Measurements from ENCODE around the gene LAIR1. TPM values are rescaled to one million over a fixed set of nuclear protein-coding genes. Genes with fewer than 3 reads are reported as not detected.

LAIR1 gene
- total and polyA plus RNA-seq, 2 experiments from 2014 or later: not detected

GRCh38 chr19:54319049-54319448, 45.7 kb downstream of the LAIR1 start:
- no peak for DNase-seq
- Histone ChIP-seq H3K4me2 (ENCODE audit: unreplicated experiment) (no peak overlapping the region), H3K79me2 (ENCODE audit: insufficient read depth) (no peaks in the 10 kb centered on the region), H3K9ac (no peak overlapping the region), H3K9me3 (ENCODE audit: low read depth) (no peaks in the 10 kb centered on the region), H3K4me3 (no peak overlapping the region), H3K27ac (no peak overlapping the region), H3K36me3 (ENCODE audit: low read depth) (no peaks in the 10 kb centered on the region), H3K27me3 (replicated peaks; ENCODE audit: insufficient read depth) (no peaks in the 10 kb centered on the region; the same call in 1 of the 2 replicates), H3F3A (ENCODE audit: insufficient read depth) (no peaks in the 10 kb centered on the region), H3K9me2 (ENCODE audit: insufficient read depth) (no peaks in the 10 kb centered on the region), H3K4me1 (ENCODE audit: insufficient read depth) (no peaks in the 10 kb centered on the region), H2AFZ (no peak overlapping the region), H4K20me1 (ENCODE audit: insufficient read depth) (no peaks in the 10 kb centered on the region)
- TF ChIP-seq EZH2 (IDR thresholded peaks at IDR 0.05; ENCODE audit: insufficient read depth, poor library complexity, severe bottlenecking): no peak
- TF ChIP-seq EZH2phosphoT487 (IDR thresholded peaks at IDR 0.05; ENCODE audit: insufficient read depth, low read depth): no peak
- WGBS, 2 experiments (ENCODE audit: low coverage in 1 of 2, low lambda C conversion rate in 2 of 2, missing lambda C conversion rate in 2 of 2): 41 to 46% methylated on average over 7 of the region's 7 CpGs
- in situ Hi-C loops (cut with MboI): no loop called here

- H3K9me2 ChIP-seq (ENCODE audit: insufficient read depth): no peaks in the 10 kb centered on the region
- no peaks in the 10 kb centered on the region for H3K36me3 ChIP-seq (ENCODE audit: low read depth)
- no peak for TF ChIP-seq EZH2phosphoT487 (IDR thresholded peaks at IDR 0.05; ENCODE audit: insufficient read depth, low read depth)
- in situ Hi-C loops (cut with MboI): no loop called here
- H3K4me3 ChIP-seq: no peak overlapping the region
- H2AFZ ChIP-seq: no peak overlapping the region
- H3K27me3 ChIP-seq (replicated peaks; ENCODE audit: insufficient read depth): no peaks in the 10 kb centered on the region; the same call in 1 of the 2 replicates
- H3K4me1 ChIP-seq (ENCODE audit: insufficient read depth): no peaks in the 10 kb centered on the region
- DNase-seq: no peak
- no peak overlapping the region for H3K9ac ChIP-seq
- no peaks in the 10 kb centered on the region for H3K79me2 ChIP-seq (ENCODE audit: insufficient read depth)
- no peak overlapping the region for H3K27ac ChIP-seq
- 76 to 80% methylated on average over 9 of the region's 9 CpGs for WGBS, 2 experiments (ENCODE audit: low coverage in 1 of 2, low lambda C conversion rate in 2 of 2, missing lambda C conversion rate in 2 of 2)
- H4K20me1 ChIP-seq (ENCODE audit: insufficient read depth): no peaks in the 10 kb centered on the region
- no peaks in the 10 kb centered on the region for H3K9me3 ChIP-seq (ENCODE audit: low read depth)
- H3F3A ChIP-seq (ENCODE audit: insufficient read depth): no peaks in the 10 kb centered on the region
- H3K4me2 ChIP-seq (ENCODE audit: unreplicated experiment): no peak overlapping the region
These were observed 46.8 kb downstream of the LAIR1 start for GRCh38 chr19:54317965-54318240.

GRCh38 chr19:54317108-54317964, 47.4 kb downstream of the LAIR1 start:
- H3K27ac ChIP-seq: no peak overlapping the region
- no peak for DNase-seq
- H3K9me2 ChIP-seq (ENCODE audit: insufficient read depth): no peaks in the 10 kb centered on the region
- H3F3A ChIP-seq (ENCODE audit: insufficient read depth): no peaks in the 10 kb centered on the region
- no peak overlapping the region for H3K9ac ChIP-seq
- H3K4me1 ChIP-seq (ENCODE audit: insufficient read depth): no peaks in the 10 kb centered on the region
- H3K36me3 ChIP-seq (ENCODE audit: low read depth): no peaks in the 10 kb centered on the region
- in situ Hi-C loops (cut with MboI): no loop called here
- H3K27me3 ChIP-seq (replicated peaks; ENCODE audit: insufficient read depth): no peaks in the 10 kb centered on the region; the same call in 1 of the 2 replicates
- H4K20me1 ChIP-seq (ENCODE audit: insufficient read depth): no peaks in the 10 kb centered on the region
- no peak overlapping the region for H3K4me2 ChIP-seq (ENCODE audit: unreplicated experiment)
- TF ChIP-seq EZH2phosphoT487 (IDR thresholded peaks at IDR 0.05; ENCODE audit: insufficient read depth, low read depth): no peak
- no peak overlapping the region for H3K4me3 ChIP-seq
- 59 to 63% methylated on average over 29 of the region's 29 CpGs for WGBS, 2 experiments (ENCODE audit: low coverage in 1 of 2, low lambda C conversion rate in 2 of 2, missing lambda C conversion rate in 2 of 2)
- H2AFZ ChIP-seq: no peak overlapping the region
- no peaks in the 10 kb centered on the region for H3K79me2 ChIP-seq (ENCODE audit: insufficient read depth)
- H3K9me3 ChIP-seq (ENCODE audit: low read depth): no peaks in the 10 kb centered on the region

GRCh38 chr19:54316746-54317107, 48.0 kb downstream of the LAIR1 start:
- H4K20me1 ChIP-seq (ENCODE audit: insufficient read depth): no peaks in the 10 kb centered on the region
- H3K36me3 ChIP-seq (ENCODE audit: low read depth): no peaks in the 10 kb centered on the region
- no peaks in the 10 kb centered on the region for H3K9me2 ChIP-seq (ENCODE audit: insufficient read depth)
- in situ Hi-C loops (cut with MboI): no loop called here
- 27 to 43% methylated on average over 10 to 11 of the region's 11 CpGs for WGBS, 2 experiments (ENCODE audit: low coverage in 1 of 2, low lambda C conversion rate in 2 of 2, missing lambda C conversion rate in 2 of 2)
- TF ChIP-seq EZH2 (IDR thresholded peaks at IDR 0.05; ENCODE audit: insufficient read depth, poor library complexity, severe bottlenecking) (no peak), EZH2phosphoT487 (IDR thresholded peaks at IDR 0.05; ENCODE audit: insufficient read depth, low read depth) (no peak)
- no peak overlapping the region for H3K4me2 ChIP-seq (ENCODE audit: unreplicated experiment)
- H3F3A ChIP-seq (ENCODE audit: insufficient read depth): no peaks in the 10 kb centered on the region
- H3K4me1 ChIP-seq (ENCODE audit: insufficient read depth): no peaks in the 10 kb centered on the region
- no peak overlapping the region for H2AFZ ChIP-seq
- DNase-seq: peak; percentile 5
- no peaks in the 10 kb centered on the region; the same call in 1 of the 2 replicates for H3K27me3 ChIP-seq (replicated peaks; ENCODE audit: insufficient read depth)
- no peak overlapping the region for H3K27ac ChIP-seq
- no peak overlapping the region for H3K4me3 ChIP-seq
- no peaks in the 10 kb centered on the region for H3K9me3 ChIP-seq (ENCODE audit: low read depth)
- no peak overlapping the region for H3K9ac ChIP-seq
- no peaks in the 10 kb centered on the region for H3K79me2 ChIP-seq (ENCODE audit: insufficient read depth)
